MM.1S (cell line): ENCODE measurements around the gene APOBEC4.

Experiments used
- CTCF ChIP-seq: fragments of 300-600 bp; sonication (generic); IDR thresholded peaks from 2 replicates; pipeline ENCODE4 v1.5.1; 2016; ENCODE audit warnings: antibody characterized with exemption, low read length, mixed read lengths
- EZH2 ChIP-seq: fragments of 300-600 bp; sonication (generic); optimal IDR thresholded peaks from 2 replicates; pipeline ENCODE3; 2017; ENCODE audit warnings: low read depth, mild to moderate bottlenecking, antibody characterized with exemption, low read length, mixed read lengths

- no peak for TF ChIP-seq CTCF
- no peak for TF ChIP-seq EZH2
Observed at GRCh38 chr1:183604038-183604808, 48.9 kb downstream of the APOBEC4 start.
